Mesothelial cell of epicardium (in vitro differentiated cells): ENCODE results near the gene HDAC9. TPM values are rescaled to one million over a fixed set of nuclear protein-coding genes. Genes with fewer than 3 reads are reported as not detected.
"Not testable (repeated sequence)": the region's sequence is repeated elsewhere in the genome, so short reads cannot be mapped to it uniquely, and the experiment has no call there.

Source experiments
- DNase-seq, 2 experiments: peaks; one replicate each; pipeline ENCODE4 v3.0.0; 2021; ENCODE audit warnings: low spot score in 2 of 2; ENCODE audit not compliant: unreplicated experiment in 2 of 2
- H3K27ac Mint-ChIP-seq: 2 replicates; pipeline ENCODE4 v1.8.0; 2021; ENCODE audit warnings: mixed read lengths
- H3K27me3 Mint-ChIP-seq: 2 replicates; pipeline ENCODE4 v1.8.0; 2021; ENCODE audit warnings: low read depth, mixed read lengths
- H3K36me3 Mint-ChIP-seq: 2 replicates; pipeline ENCODE4 v1.8.0; 2021; ENCODE audit warnings: mixed read lengths
- H3K4me1 Mint-ChIP-seq: 2 replicates; pipeline ENCODE4 v1.8.0; 2021; ENCODE audit warnings: mixed read lengths
- H3K4me3 Mint-ChIP-seq: 2 replicates; pipeline ENCODE4 v1.8.0; 2021; ENCODE audit warnings: mild to moderate bottlenecking, moderate library complexity, mixed read lengths
- H3K9me3 Mint-ChIP-seq: 2 replicates; pipeline ENCODE4 v1.8.0; 2021; ENCODE audit warnings: mixed read lengths
- CTCF ChIP-seq: fragments of 200-600 bp; sonication (generic); IDR thresholded peaks from one replicate; pipeline ENCODE4 v1.5.0; 2021; ENCODE audit warnings: antibody characterized with exemption; ENCODE audit not compliant: unreplicated experiment
- total RNA-seq: library from RNA; stranded (reverse); gene quantifications from 3 replicates; pipeline ENCODE4 v1.2.1, GENCODE V29; 2021

Gene HDAC9
- total RNA-seq, 1 donor from 2014 or later = 37.4 TPM

GRCh38 chr7:18976715-18977471 lies 481.3 kb downstream of the HDAC9 start:
- peak overlapping the region; percentile 62 for H3K27ac Mint-ChIP-seq

GRCh38 chr7:18978108-18978495 lies 482.6 kb downstream of the HDAC9 start:
- H3K27me3 Mint-ChIP-seq = no peaks in the 10 kb centered on the region
- peaks cover 46% of the 10 kb centered on the region for H3K4me1 Mint-ChIP-seq
- no peak for TF ChIP-seq CTCF
- H3K27ac Mint-ChIP-seq = peak overlapping the region; percentile 80
- DNase-seq = no peak
- no peak overlapping the region for H3K4me3 Mint-ChIP-seq
- peaks cover 38% of the 10 kb centered on the region for H3K9me3 Mint-ChIP-seq
- H3K36me3 Mint-ChIP-seq = peaks cover 29% of the 10 kb centered on the region

More at GRCh38 chr7:18976715-18977471, 481.3 kb downstream of the HDAC9 start:
- peaks cover 20% of the 10 kb centered on the region for H3K36me3 Mint-ChIP-seq
- peaks cover 47% of the 10 kb centered on the region for H3K4me1 Mint-ChIP-seq
- H3K4me3 Mint-ChIP-seq = no peak overlapping the region
- H3K9me3 Mint-ChIP-seq = peaks cover 31% of the 10 kb centered on the region
- DNase-seq = no peak
- H3K27me3 Mint-ChIP-seq = no peaks in the 10 kb centered on the region
- TF ChIP-seq CTCF = no peak

GRCh38 chr7:18990700-18991099 lies 495.2 kb downstream of the HDAC9 start:
- not testable (repeated sequence) for H3K4me1 Mint-ChIP-seq, H3K27me3 Mint-ChIP-seq, H3K9me3 Mint-ChIP-seq, H3K27ac Mint-ChIP-seq, H3K4me3 Mint-ChIP-seq, DNase-seq
- H3K36me3 Mint-ChIP-seq = peaks cover 14% of the 10 kb centered on the region

GRCh38 chr7:18993933-18994668 lies 498.6 kb downstream of the HDAC9 start:
- Mint-ChIP-seq H3K27me3 (no peaks in the 10 kb centered on the region), H3K4me3 (no peak overlapping the region), H3K9me3 (peaks cover 4% of the 10 kb centered on the region), H3K27ac (no peak overlapping the region), H3K36me3 (peaks cover 11% of the 10 kb centered on the region), H3K4me1 (peaks cover 7% of the 10 kb centered on the region)
- no peak for DNase-seq
- no peak for TF ChIP-seq CTCF

GRCh38 chr7:18995270-18995671 lies 499.7 kb downstream of the HDAC9 start:
- DNase-seq = no peak
- no peak for TF ChIP-seq CTCF
- Mint-ChIP-seq H3K36me3 (peaks cover 10% of the 10 kb centered on the region), H3K4me3 (no peak overlapping the region), H3K27ac (no peak overlapping the region), H3K9me3 (peaks cover 4% of the 10 kb centered on the region), H3K4me1 (peaks cover 7% of the 10 kb centered on the region), H3K27me3 (no peaks in the 10 kb centered on the region)

- Mint-ChIP-seq H3K9me3 (peaks cover 2% of the 10 kb centered on the region), H3K27me3 (no peaks in the 10 kb centered on the region), H3K36me3 (peaks cover 12% of the 10 kb centered on the region), H3K4me3 (no peak overlapping the region), H3K27ac (peak overlapping the region; percentile 36), H3K4me1 (peaks cover 7% of the 10 kb centered on the region)
- no peak for DNase-seq
- no peak for TF ChIP-seq CTCF
These were observed 500.4 kb downstream of the HDAC9 start for GRCh38 chr7:18995811-18996426.
